GM12878 (cell line): Measurements from ENCODE around the gene DCAF8. TPM values are rescaled to one million over a fixed set of nuclear protein-coding genes. Genes with fewer than 3 reads are reported as not detected.

ENCODE experiments used
- ATAC-seq: fragments of 200-7000 bp; cut with Tn5 transposase; 3 replicates; pipeline ENCODE4 v1.9.1; 2020; ENCODE audit warnings: mild to moderate bottlenecking, moderate library complexity
- BruUV-seq: library from RNA; stranded (reverse); fragments of 400-500 nt; replicated peaks from 2 replicates; lab custom pipeline; 2021; lab: Mats Ljungman, UMichigan
- CTCF ChIA-PET: fragments of 300-600 bp; sonication (Branson Sonifier 250); formaldehyde crosslinking; extraction: SDS; loops from one replicate; lab custom pipeline; 2021; ENCODE audit warnings: inconsistent platforms; lab: Yijun Ruan, JAX
- POLR2A ChIA-PET: fragments of 350-600 bp; formaldehyde crosslinking; extraction: SDS; loops from one replicate; lab custom pipeline; 2021; ENCODE audit warnings: inconsistent platforms; lab: Charles Lee
- RAD21 ChIA-PET: fragments of 300-600 bp; sonication (Branson Sonifier 250); formaldehyde crosslinking; loops from one replicate; lab custom pipeline; 2023; ENCODE audit warnings: antibody characterized with exemption; ENCODE audit not compliant: unreplicated experiment; lab: Charles Lee
- SMC1A ChIA-PET: fragments of 300-600 bp; sonication (Branson Sonifier 250); formaldehyde crosslinking; loops from one replicate; lab custom pipeline; 2023; ENCODE audit not compliant: unreplicated experiment, uncharacterized antibody; lab: Charles Lee
- DNase-seq: peaks from one replicate; pipeline ENCODE4 v3.0.0-alpha.2; 2011; ENCODE audit warnings: low read depth, low spot score
- FAIRE-seq: peaks from 3 replicates; lab custom pipeline; 2011; peaks lifted over from hg19 to GRCh38; lab: Jason Lieb, UNC
- H2AFZ ChIP-seq: 2 replicates; pipeline ENCODE4 v1.6.0; 2011; ENCODE audit warnings: low read depth, low read length, control low read depth; ENCODE audit not compliant: control insufficient read depth
- H3K27ac ChIP-seq: 2 replicates; pipeline ENCODE4 v1.5.1; 2011; ENCODE audit warnings: control low read depth; ENCODE audit not compliant: control insufficient read depth, insufficient read depth
- H3K27me3 ChIP-seq, 2 experiments: replicated peaks in 1 of 2; 2 replicates each; pipeline versions ENCODE4 v1.6.0 to v1.6.1; 2011; ENCODE audit warnings: low read length in 1 of 2; ENCODE audit not compliant: control insufficient read depth in 2 of 2, insufficient read depth in 2 of 2
- H3K36me3 ChIP-seq, 2 experiments: 2 replicates each; pipeline ENCODE4 v1.5.1; 2011; ENCODE audit warnings: low read length in 1 of 2; ENCODE audit not compliant: control insufficient read depth in 2 of 2, insufficient read depth in 2 of 2
- H3K4me1 ChIP-seq: 2 replicates; pipeline ENCODE4 v1.6.1; 2011; ENCODE audit warnings: mild to moderate bottlenecking, low read length, moderate library complexity, mixed read lengths; ENCODE audit not compliant: control insufficient read depth, insufficient read depth
- H3K4me2 ChIP-seq: 2 replicates; pipeline ENCODE4 v1.6.0; 2011; ENCODE audit warnings: control low read depth; ENCODE audit not compliant: control insufficient read depth, insufficient read depth
- H3K4me3 ChIP-seq: fragments of 200-600 bp; sonication (generic); 2 replicates; pipeline ENCODE4 v1.5.1; 2016
- H3K79me2 ChIP-seq: 2 replicates; pipeline ENCODE4 v1.6.0; 2011; ENCODE audit warnings: low read length; ENCODE audit not compliant: control insufficient read depth, insufficient read depth
- H3K9ac ChIP-seq: 2 replicates; pipeline ENCODE4 v1.8.0; 2011; ENCODE audit warnings: low read length, control low read depth, mixed read lengths; ENCODE audit not compliant: control insufficient read depth, insufficient read depth
- H3K9me3 ChIP-seq: replicated peaks from 3 replicates; pipeline ENCODE4 v1.5.1; 2011; ENCODE audit warnings: mild to moderate bottlenecking, low read length; ENCODE audit not compliant: control insufficient read depth, insufficient read depth
- H4K20me1 ChIP-seq: 2 replicates; pipeline ENCODE4 v1.6.0; 2011; ENCODE audit not compliant: control insufficient read depth, insufficient read depth
- FOXM1 ChIP-seq: IDR thresholded peaks from 2 replicates; pipeline ENCODE4 v1.6.1; 2012; ENCODE audit warnings: low read depth, mild to moderate bottlenecking, inconsistent platforms, low read length, moderate library complexity
- HDGF ChIP-seq: fragments of 450-650 bp; IDR thresholded peaks from 2 replicates; pipeline ENCODE4 v1.6.1; 2016; ENCODE audit warnings: antibody characterized with exemption
- MTA2 ChIP-seq: fragments of 450-650 bp; IDR thresholded peaks from 2 replicates; pipeline ENCODE4 v1.6.1; 2016; ENCODE audit warnings: low read depth, mild to moderate bottlenecking, moderate library complexity
- PAX8 ChIP-seq: fragments of 450-650 bp; IDR thresholded peaks from 2 replicates; pipeline ENCODE4 v1.6.1; 2017; ENCODE audit warnings: mild to moderate bottlenecking, moderate library complexity
- POU2F2 ChIP-seq: IDR thresholded peaks from 3 replicates; pipeline ENCODE4 v1.6.1; 2011; ENCODE audit warnings: low read depth, mild to moderate bottlenecking, low read length, borderline replicate concordance
- RFX5 ChIP-seq: IDR thresholded peaks from 2 replicates; pipeline ENCODE4 v1.6.1; 2011; ENCODE audit warnings: low read depth, low read length, improper control_type of control experiment
- TCF7 ChIP-seq: IDR thresholded peaks from 2 replicates; pipeline ENCODE4 v1.6.1; 2014; ENCODE audit warnings: antibody characterized with exemption, borderline replicate concordance
- ZNF622 ChIP-seq: fragments of 450-650 bp; IDR thresholded peaks from 2 replicates; pipeline ENCODE4 v1.6.1; 2017; ENCODE audit warnings: mild to moderate bottlenecking, inconsistent platforms
- WGBS: methylation state at CpG from one replicate; pipeline ENCODE4 v1.1.6; 2016; ENCODE audit warnings: low lambda C conversion rate; ENCODE audit not compliant: insufficient replicate concordance, insufficient coverage; ENCODE audit errors: missing lambda C conversion rate; 5-methylcytosine and 5-hydroxymethylcytosine counted together
- in situ Hi-C: fragments of 300-500 bp; cut with MboI; formaldehyde crosslinking; loops from 9 replicates; pipeline ENCODE4 v1.14.3; 2018; ENCODE audit warnings: mixed read lengths
- intact Hi-C: fragments of 100-400 bp; cut with micrococcal nuclease; formaldehyde crosslinking; loops from one replicate; pipeline ENCODE4 v1.14.2; 2022; ENCODE audit not compliant: unreplicated experiment
- polyA plus RNA-seq, 11 experiments: library from polyadenylated mRNA; depleted of rRNA in 4 of 11; unstranded in 6 of 11; stranded (reverse) in 5 of 11; fragments of >200 nt; fragmentation: Nextera tagmentation in 4 of 11; fragmentation: Illumina TruSeq in 1 of 11; extraction: Ambion mirVana in 4 of 11; extraction: Trizol in 1 of 11; gene quantifications; 1 replicate in 1 of 11; 2 replicates in 10 of 11; pipeline versions ENCODE4 v1.2.1 to v1.2.3, GENCODE V29; 2011 to 2016; ENCODE audit warnings: inconsistent platforms in 2 of 11, missing spikeins in 2 of 11, low read depth in 1 of 11
- total RNA-seq, 4 experiments: library from RNA; depleted of rRNA in 3 of 4; stranded (reverse); fragments of >200 nt in 3 of 4; fragmentation: Illumina TruSeq in 1 of 4; extraction: Trizol in 1 of 4; gene quantifications; 2 replicates each; pipeline versions ENCODE4 v1.2.1 to v1.2.3, GENCODE V29; 2013 to 2021
- TF ChIP-seq, protein P1 (sequence below): fragments of 450-650 bp; IDR thresholded peaks from 2 replicates; pipeline ENCODE4 v1.6.1; 2017; ENCODE audit warnings: mild to moderate bottlenecking
- TF ChIP-seq, protein P2 (sequence below): IDR thresholded peaks from 2 replicates; pipeline ENCODE4 v1.6.1; 2011; ENCODE audit warnings: low read depth, mild to moderate bottlenecking, low read length, moderate library complexity, borderline replicate concordance; ENCODE audit errors: extremely low read depth

The DCAF8 gene
- total and polyA plus RNA-seq, 10 of the 15 experiments (the other 5 are each of a cell fraction or from before 2014, with no cell fraction given) = 10.4 to 152 (median 84.6) TPM

DNA sequence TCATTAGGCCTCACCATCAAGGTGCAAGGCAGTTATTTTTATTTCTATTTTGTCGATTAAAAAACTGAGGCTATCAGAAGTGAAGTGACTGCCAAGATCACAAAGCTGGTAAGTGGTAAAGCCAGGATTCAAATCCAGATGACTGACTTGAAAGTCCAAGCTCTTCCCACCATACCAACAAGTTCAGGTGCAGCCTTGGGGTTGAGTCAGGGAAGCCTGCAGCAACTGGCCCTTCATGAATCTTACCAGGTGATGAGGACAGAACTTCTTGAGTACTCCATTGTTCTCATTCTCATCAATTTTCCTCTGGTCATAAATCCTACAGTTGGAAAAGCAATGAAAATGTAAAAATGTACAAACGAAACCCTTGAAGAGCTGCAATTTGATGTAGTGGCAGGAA lies 37.0 kb downstream of the DCAF8 start (continued):
- TF ChIP-seq, protein P1, sequence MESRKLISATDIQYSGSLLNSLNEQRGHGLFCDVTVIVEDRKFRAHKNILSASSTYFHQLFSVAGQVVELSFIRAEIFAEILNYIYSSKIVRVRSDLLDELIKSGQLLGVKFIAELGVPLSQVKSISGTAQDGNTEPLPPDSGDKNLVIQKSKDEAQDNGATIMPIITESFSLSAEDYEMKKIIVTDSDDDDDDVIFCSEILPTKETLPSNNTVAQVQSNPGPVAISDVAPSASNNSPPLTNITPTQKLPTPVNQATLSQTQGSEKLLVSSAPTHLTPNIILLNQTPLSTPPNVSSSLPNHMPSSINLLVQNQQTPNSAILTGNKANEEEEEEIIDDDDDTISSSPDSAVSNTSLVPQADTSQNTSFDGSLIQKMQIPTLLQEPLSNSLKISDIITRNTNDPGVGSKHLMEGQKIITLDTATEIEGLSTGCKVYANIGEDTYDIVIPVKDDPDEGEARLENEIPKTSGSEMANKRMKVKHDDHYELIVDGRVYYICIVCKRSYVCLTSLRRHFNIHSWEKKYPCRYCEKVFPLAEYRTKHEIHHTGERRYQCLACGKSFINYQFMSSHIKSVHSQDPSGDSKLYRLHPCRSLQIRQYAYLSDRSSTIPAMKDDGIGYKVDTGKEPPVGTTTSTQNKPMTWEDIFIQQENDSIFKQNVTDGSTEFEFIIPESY = no peak
- no peak for TF ChIP-seq MTA2
- no peak for TF ChIP-seq HDGF
- no peak for TF ChIP-seq FOXM1
- TF ChIP-seq, all 136 proteins: peak for 0

DNA sequence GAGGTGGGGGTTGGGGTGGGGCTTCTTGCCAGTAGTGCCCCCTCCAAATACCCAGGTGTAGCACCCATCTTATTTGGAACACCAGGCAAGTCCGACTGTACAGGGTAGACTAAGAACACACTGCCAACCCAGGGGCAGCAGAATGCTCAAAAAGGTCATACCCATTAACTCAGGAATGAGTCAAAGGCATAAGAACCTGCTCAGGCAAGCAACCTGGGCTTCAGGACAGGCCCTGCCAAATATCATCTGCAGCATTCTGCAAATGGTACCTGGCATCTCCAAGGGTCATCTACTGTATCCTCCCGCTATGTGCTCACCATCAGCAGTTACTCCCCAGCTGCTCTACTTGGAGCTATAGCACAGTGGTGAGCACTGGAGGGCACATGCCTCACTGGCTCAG lies 37.7 kb downstream of the DCAF8 start:
- CTCF ChIA-PET = interaction anchor here (2.1 to 6.3 kb wide), 2 partner anchors 26 to 152 kb away, joined by 6 to 40 read pairs; no protein-coding TSS in a partner anchor
- Histone ChIP-seq H2AFZ (no peak overlapping the region), H4K20me1 (no peaks in the 10 kb centered on the region), H3K79me2 (no peaks in the 10 kb centered on the region), H3K4me2 (no peak overlapping the region), H3K4me1 (no peaks in the 10 kb centered on the region; the same call in 1 of the 2 replicates), H3K27ac (no peak overlapping the region), H3K9me3 (no peaks in the 10 kb centered on the region), H3K9ac (no peak overlapping the region), H3K27me3 (no peaks in the 10 kb centered on the region), H3K4me3 (no peak overlapping the region), H3K36me3 (peaks cover 27 to 41% of the 10 kb centered on the region in 2 experiments)
- WGBS = 97% methylated on average over 2 of the region's 2 CpGs
- POLR2A ChIA-PET = no interaction called here
- intact Hi-C loops = no loop called here
- DNase-seq (no peak), ATAC-seq (no peak), FAIRE-seq (no peak)
- RAD21 ChIA-PET = no interaction called here
- in situ Hi-C loops = no loop called here
- TF ChIP-seq, protein P2, sequence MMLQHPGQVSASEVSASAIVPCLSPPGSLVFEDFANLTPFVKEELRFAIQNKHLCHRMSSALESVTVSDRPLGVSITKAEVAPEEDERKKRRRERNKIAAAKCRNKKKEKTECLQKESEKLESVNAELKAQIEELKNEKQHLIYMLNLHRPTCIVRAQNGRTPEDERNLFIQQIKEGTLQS = no peak
- TF ChIP-seq ZNF622 (no peak), POU2F2 (no peak), PAX8 (no peak), TCF7 (no peak), RFX5 (no peak)
- SMC1A ChIA-PET = interaction anchor here (1.0 to 1.6 kb wide), 5 partner anchors 13 to 78 kb away, joined by 3 to 5 read pairs (median 3); no protein-coding TSS in a partner anchor
- BruUV-seq = no TSS peak
